ENCODE measurements around the gene GPR152.

Gene GPR152

GRCh38 chr11:67452141-67452952, at the start of gene GPR152:
TSS of gene GPR152 (minus strand) at chr11:67452729. CDS start at chr11:67452724, 5 bp downstream.
- no peak for DNase-seq (ENCODE audit: insufficient read length, low spot score)

GRCh38 chr11:67501854-67502253, 49.3 kb upstream of the GPR152 start:
- DNase-seq (ENCODE audit: insufficient read length, low spot score) = no peak
- no peak for FAIRE-seq

More at GRCh38 chr11:67452141-67452952, at the start of gene GPR152:
- FAIRE-seq = no peak

GRCh38 chr11:67500831-67501715, 48.5 kb upstream of the GPR152 start:
- DNase-seq (ENCODE audit: insufficient read length, low spot score) = no peak
- peak; percentile 48 for FAIRE-seq

GRCh38 chr11:67500484-67500821, 47.9 kb upstream of the GPR152 start:
- FAIRE-seq = peak; percentile 82
- DNase-seq (ENCODE audit: insufficient read length, low spot score) = no peak

GRCh38 chr11:67499808-67500483, 47.4 kb upstream of the GPR152 start:
- DNase-seq (ENCODE audit: insufficient read length, low spot score) = no peak
- peak; percentile 13 for FAIRE-seq

- FAIRE-seq (peak; percentile 54), DNase-seq (ENCODE audit: insufficient read length, low spot score) (no peak)
Measured at GRCh38 chr11:67498544-67498972, 46.0 kb upstream of the GPR152 start.

- FAIRE-seq (no peak), DNase-seq (ENCODE audit: insufficient read length, low spot score) (no peak)
Measured at GRCh38 chr11:67497656-67498291, 45.2 kb upstream of the GPR152 start.

- FAIRE-seq = no peak
- DNase-seq (ENCODE audit: insufficient read length, low spot score) = no peak
Measured at GRCh38 chr11:67496113-67496512, 43.6 kb upstream of the GPR152 start.

- no peak for FAIRE-seq
- no peak for DNase-seq (ENCODE audit: insufficient read length, low spot score)
Measured at GRCh38 chr11:67495234-67496005, 42.9 kb upstream of the GPR152 start.

- DNase-seq (ENCODE audit: insufficient read length, low spot score) (no peak), FAIRE-seq (no peak)
Measured at GRCh38 chr11:67494371-67495233, 42.1 kb upstream of the GPR152 start.

GRCh38 chr11:67493548-67494370, 41.2 kb upstream of the GPR152 start:
- FAIRE-seq (peak; percentile 55), DNase-seq (ENCODE audit: insufficient read length, low spot score) (no peak)

GRCh38 chr11:67492801-67493547, 40.4 kb upstream of the GPR152 start:
- no peak for DNase-seq (ENCODE audit: insufficient read length, low spot score)
- FAIRE-seq = peak; percentile 28

GRCh38 chr11:67492069-67492727, 39.7 kb upstream of the GPR152 start:
- DNase-seq (ENCODE audit: insufficient read length, low spot score) = no peak
- FAIRE-seq = no peak

- FAIRE-seq = no peak
- no peak for DNase-seq (ENCODE audit: insufficient read length, low spot score)
Measured at GRCh38 chr11:67491276-67492068, 38.9 kb upstream of the GPR152 start.

- DNase-seq (ENCODE audit: insufficient read length, low spot score) (no peak), FAIRE-seq (no peak)
Measured at GRCh38 chr11:67490727-67491065, 38.2 kb upstream of the GPR152 start.

Data from HTR-8/SVneo (cell line).